ENCODE results near the gene ADAMTS3.

ADAMTS3 gene

GRCh38 chr4:72394012-72394663 lies 174.9 kb downstream of the ADAMTS3 start:
- DNase-seq: no peak

GRCh38 chr4:72391281-72391680 lies 177.7 kb downstream of the ADAMTS3 start:
- DNase-seq: no peak

DNA sequence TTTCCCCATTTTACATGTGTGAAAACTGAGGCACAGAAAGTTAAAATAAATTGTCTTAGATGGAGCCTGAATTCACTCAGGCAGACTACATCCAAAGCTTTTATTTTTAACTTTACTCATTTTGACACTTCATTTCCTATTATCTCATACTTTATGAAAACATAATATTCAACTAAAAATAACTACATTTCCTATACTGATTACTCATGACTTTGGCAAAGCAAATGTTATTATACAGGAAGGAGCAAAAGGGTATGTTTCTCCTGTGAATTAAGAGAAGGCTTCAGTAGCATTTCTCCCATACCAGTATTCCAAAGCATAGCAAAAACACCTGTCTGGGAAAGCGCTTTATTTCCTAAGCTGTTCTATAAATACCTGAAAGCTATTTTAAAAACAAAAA lies 178.6 kb downstream of the ADAMTS3 start:
- no peak for DNase-seq

DNA sequence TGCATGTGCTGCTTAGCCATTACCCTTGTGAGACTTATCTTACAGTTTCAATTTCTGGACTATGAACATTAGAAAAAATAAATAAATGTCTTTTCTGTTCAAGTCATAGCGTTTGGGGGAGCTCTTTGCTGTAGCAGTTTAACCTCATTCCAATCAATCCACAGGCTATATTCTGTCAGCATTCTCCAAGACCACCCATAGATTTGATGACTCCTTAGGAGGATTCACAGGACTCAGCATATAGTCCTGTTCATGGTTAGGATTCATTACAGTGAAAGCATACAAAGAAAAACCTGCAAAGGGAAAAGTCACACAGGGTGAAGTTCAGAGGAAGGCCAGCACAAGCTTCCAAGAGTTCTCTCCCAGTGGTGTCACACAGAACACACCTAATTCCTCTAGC lies 180.5 kb downstream of the ADAMTS3 start:
- no peak for DNase-seq

GRCh38 chr4:72387959-72388358 lies 181.1 kb downstream of the ADAMTS3 start:
- DNase-seq: no peak

GRCh38 chr4:72383439-72383838 lies 185.6 kb downstream of the ADAMTS3 start:
- no peak for DNase-seq

DNA sequence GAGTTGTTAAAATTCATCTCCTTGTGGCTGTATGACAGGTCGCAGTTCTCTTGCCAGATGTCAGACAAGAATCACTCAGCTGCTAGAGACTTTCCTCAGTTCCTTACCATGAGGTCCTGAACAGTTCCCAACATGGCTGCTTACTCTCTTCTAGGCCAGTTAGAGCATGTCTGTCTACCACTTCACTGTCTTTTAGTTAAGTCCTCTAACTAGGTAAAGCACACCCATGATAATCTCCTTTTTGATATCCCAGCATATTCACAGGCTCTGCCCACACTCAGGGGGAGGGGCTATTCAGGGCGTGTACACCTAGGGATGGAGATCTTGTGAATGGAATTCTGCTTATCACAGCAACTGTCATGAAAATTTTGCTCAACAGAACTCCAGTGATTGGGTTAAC lies 190.1 kb downstream of the ADAMTS3 start:
- DNase-seq: no peak

- no peak for DNase-seq
These were observed 191.4 kb downstream of the ADAMTS3 start for GRCh38 chr4:72377491-72378194.

- no peak for DNase-seq
These were observed 192.1 kb downstream of the ADAMTS3 start for GRCh38 chr4:72376901-72377300.

- no peak for DNase-seq
These were observed 193.8 kb downstream of the ADAMTS3 start for GRCh38 chr4:72375073-72375736.

GRCh38 chr4:72374159-72374558 lies 194.9 kb downstream of the ADAMTS3 start:
- DNase-seq: no peak

DNA sequence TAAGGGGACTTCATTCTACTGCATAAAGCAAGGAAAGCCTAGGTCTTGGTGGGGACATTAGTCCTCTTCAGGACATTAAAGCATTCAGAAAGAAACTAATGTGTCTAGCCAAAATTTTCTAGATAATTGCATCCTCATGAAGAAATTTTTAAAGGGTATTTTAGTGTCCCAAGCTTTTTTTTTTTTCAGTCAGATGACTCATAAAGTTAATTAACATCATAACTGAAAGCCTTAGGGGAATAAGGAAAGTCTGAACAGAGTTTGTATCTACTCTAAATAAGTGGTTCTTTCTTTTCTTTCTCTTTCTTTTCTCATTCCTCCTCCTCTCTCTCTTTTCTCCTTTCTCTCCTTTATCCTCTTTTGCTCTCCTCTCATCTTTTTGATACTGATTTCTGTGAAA lies 202.4 kb downstream of the ADAMTS3 start:
- no peak for DNase-seq

DNA sequence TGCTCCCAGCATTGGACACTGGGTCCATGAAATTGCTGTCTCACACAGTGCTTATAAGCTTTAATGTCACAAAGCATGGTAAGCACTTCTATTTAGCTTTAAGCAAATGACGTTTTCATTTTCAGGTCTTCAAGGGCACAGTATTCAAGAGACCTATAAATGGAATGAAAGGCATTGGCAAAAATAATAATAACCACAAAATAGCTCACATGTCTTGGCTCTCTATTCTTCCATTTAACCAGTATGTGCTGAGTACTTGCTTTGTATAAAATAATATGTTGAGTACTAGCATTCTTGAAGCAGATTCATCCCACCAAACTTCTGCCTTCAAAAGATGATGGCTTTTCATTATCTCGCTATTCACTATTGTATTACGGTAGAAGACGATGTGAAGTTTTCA lies 203.0 kb downstream of the ADAMTS3 start:
- DNase-seq: no peak

- no peak for DNase-seq
These were observed 204.0 kb downstream of the ADAMTS3 start for GRCh38 chr4:72365016-72365415.

GRCh38 chr4:72360075-72360474 lies 208.9 kb downstream of the ADAMTS3 start:
- DNase-seq: no peak

- no peak for DNase-seq
These were observed 210.5 kb downstream of the ADAMTS3 start for GRCh38 chr4:72358483-72358882.

DNA sequence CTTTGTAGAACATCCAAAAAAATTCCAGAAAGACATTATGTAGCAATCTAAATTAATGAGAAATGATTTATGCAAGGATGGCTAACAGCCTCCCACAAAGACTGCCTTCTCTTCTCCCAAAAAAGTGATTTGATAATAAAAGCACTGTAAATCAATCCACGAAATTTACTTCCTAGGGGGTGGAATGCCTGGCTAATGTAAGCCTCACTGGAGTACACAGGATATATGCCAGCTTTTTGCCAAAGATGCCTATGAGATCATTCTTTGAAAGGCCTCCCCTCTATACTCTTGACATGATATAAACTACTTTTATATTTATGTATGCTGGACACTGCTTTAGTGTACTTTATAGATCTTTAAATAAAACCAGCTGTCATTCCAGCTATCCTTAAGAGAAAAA lies 211.1 kb downstream of the ADAMTS3 start:
- no peak for DNase-seq

DNA sequence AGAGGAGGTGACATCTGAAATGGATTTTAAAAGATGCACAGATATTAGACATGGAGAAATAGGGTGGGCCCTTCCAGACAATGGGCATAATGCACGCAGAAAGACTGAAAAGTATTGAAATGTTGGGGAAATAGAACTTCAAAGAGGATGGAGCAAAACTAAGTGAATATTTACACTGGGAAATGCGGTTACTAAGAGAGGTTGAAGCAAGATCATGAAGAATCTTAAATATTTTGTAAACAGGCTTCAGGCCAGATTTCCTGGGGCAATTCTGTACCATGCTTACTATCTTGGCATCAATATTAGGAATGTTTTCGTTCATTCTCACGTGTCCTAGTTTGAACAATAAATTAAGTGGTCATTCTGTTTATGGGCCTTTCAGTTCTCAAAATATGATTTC lies 216.3 kb downstream of the ADAMTS3 start:
- DNase-seq: no peak

DNA sequence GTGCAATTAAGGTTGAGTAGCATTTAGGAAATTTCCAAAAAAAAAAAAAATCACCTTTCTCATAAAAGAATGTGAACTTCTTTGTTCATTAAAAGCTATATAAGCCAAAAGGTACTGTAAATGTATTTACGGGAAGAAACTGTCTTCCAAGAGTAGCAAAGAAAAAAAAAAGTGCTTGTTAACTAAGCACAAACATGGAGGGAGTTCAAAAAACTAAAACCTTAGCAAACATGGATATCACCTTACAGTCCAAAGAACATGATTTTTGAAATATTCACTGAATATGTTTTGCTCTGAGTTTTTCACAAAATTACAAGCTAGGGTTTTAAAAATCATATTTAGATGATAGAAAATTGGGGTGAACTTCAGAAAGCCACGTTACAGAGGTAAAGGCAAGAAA lies 217.5 kb downstream of the ADAMTS3 start:
- DNase-seq: no peak

DNA sequence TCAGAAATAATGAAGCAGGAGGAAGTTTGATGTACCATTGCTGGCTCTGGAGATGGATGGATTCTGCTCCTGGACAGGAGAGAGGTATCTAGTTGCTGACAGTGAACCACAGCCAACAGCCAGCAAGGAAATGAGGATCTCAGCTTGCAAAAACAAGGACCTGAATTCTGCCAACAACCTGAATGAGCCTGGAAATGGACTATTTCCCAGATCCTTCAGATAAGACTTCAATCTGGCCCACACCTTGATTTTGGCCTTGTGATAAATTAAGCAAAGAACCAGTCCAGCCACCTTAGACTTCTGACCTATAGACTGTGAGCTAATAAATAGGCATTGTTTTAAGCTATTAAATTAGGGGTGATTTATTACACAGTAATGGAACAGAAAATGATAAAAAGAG lies 220.3 kb downstream of the ADAMTS3 start:
- no peak for DNase-seq

- DNase-seq: no peak
These were observed 224.6 kb downstream of the ADAMTS3 start for GRCh38 chr4:72344418-72344817.

DNA sequence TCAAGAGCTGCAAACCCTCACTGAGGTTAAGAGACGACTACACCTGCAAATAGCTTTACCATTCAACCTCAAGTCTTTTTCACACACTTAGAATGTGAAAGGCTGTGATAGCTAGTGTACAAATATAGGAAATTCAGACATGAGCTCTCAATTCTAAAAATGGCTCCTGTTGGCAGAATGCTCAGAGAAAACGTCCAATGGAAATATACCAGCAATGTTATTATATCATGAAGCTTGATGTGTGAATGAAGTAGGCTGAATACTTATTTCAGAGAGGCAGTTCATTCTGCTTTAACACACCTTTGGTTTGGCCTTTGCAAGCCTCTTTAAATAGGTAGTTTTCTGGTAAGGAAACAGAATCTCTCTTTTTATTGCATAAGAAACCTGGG lies 227.6 kb downstream of the ADAMTS3 start:
- no peak for DNase-seq

GRCh38 chr4:72340803-72341431 lies 228.1 kb downstream of the ADAMTS3 start:
- no peak for DNase-seq

- no peak for DNase-seq
These were observed 231.0 kb downstream of the ADAMTS3 start for GRCh38 chr4:72338060-72338459.

Data from stimulated activated CD8-positive, alpha-beta memory T cell treated with anti-CD3 and anti-CD28 coated beads, Interleukin-4, amount 100 ng/mL, for 48 hours (primary cell).